Posterior cingulate gyrus (tissue), 11 donors: ENCODE results near the gene ANKFN1.

ENCODE experiments used
- DNase-seq, 10 donors: peaks; one replicate each; pipeline versions ENCODE4 v3.0.0 to v3.0.0-alpha.2; 2020 to 2021; ENCODE audit warnings: mixed read lengths in 3 of 10
- intact Hi-C: fragments of 100-400 bp; cut with DNase I; formaldehyde crosslinking; loops from one replicate; pipeline ENCODE4 v1.15.1; 2023

Gene ANKFN1

GRCh38 chr17:56142325-56142724 lies 10.9 kb upstream of the ANKFN1 start:
- intact Hi-C loops, result no loop called here

GRCh38 chr17:56142781-56143180 lies 10.5 kb upstream of the ANKFN1 start:
- intact Hi-C loops, result no loop called here

More at GRCh38 chr17:56142325-56142724, 10.9 kb upstream of the ANKFN1 start:
- DNase-seq, result no peak

DNA sequence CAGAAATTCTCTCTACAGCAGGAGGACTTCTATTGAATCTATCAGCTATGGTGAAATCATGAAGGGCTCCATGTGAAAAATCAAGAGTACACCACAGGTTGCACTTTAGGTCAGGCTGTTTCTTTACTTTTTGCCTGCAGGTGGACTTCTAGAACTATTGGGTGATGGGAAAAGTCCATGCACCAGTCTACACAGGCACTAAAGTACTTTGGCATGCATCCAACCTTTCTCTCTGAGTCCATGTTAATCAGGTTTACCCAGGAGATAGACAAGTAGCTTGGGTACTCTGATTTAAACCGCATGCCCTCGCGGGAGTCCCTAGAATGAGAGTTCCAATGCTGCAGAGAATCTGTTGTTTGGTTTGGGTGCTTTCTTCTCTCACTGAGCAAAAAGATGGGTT lies 9.1 kb upstream of the ANKFN1 start:
- DNase-seq, result no peak
- intact Hi-C loops, result no loop called here

More at GRCh38 chr17:56142781-56143180, 10.5 kb upstream of the ANKFN1 start:
- DNase-seq, result no peak

DNA sequence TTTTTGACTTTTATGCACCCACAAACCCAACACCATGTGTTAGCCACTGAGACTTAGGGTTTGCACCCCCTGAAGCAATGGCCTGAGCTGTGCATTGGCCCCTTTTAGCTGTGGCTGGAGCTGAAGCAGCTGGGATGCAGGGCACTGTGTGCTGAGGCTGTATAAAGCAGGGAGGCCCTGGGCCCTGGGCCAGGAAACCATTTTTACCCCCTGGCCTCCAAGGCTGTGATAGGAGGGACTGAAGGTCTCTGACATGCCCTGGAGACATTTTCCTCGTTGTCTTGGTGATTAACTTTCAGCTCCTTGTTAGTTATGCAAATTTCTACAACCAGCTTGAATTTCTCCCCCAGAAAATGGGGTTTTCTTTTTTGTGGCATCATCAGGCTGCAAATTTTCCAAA lies 6.7 kb upstream of the ANKFN1 start:
- no peak for DNase-seq
- intact Hi-C loops, result no loop called here

GRCh38 chr17:56148333-56148732 lies 4.9 kb upstream of the ANKFN1 start:
- DNase-seq, result no peak
- intact Hi-C loops, result no loop called here

DNA sequence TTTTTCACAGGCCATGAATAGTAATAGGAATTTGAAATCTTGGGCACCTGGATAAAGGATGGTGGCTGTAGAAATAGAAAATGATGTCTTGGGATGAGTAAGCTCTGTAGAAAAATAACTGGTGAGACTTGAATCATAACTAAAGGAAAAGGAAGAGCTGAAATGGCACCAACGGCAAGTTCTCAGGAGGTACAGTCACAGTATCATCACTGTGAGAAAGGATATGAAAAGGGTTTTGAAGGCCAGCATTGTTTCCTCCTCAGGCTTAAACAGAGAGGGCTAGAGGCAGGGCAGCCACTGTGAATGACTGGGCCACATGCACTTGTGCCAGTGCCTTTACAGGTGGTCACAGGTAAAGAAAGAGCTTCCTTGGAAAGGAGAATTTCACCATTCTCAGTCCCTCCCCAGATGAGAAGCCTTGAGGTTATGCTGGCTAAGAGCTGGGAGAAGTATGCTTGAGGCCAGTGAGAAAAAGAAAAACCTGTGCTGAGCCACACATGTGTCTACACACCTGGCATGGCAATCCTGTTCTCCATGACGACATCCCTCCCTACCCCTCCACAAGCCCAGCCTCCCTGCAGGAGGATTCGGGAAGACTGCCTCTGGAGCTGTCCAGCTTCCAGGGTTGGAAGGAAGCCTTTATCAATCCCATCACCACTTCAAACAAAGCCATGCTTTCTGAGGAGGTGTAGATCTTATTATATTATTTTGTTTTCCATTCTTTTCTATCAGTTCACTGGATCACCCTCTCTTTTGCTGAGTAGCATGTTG lies 3.8 kb upstream of the ANKFN1 start:
- no peak for DNase-seq
- intact Hi-C loops, result no loop called here

- intact Hi-C loops, result no loop called here
- DNase-seq, result no peak
Observed at GRCh38 chr17:56150649-56151048, 2.6 kb upstream of the ANKFN1 start.

DNA sequence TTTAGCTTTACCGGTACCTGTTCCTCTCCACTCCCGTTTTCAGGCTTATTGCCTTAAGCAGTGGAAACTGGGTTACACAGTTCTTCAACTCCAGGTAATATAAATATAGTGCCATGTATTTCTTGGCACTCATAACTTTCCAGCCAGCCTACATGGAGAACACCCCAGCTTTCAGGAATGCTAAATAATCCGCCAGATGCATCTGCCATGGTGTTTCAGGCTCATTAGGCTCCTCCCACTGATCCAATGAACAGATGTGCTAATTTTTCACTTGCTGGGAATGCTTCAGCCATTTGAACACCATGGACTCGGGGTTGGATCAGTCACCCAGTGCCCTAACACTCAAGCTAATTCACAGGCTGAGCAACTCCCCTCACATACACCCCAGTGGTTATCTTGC lies 4.6 kb downstream of the ANKFN1 start:
- intact Hi-C loops, result no loop called here
- no peak for DNase-seq

- DNase-seq, result no peak
- intact Hi-C loops, result no loop called here
Observed at GRCh38 chr17:56158344-56158743, 5.1 kb downstream of the ANKFN1 start.

- DNase-seq, result no peak
- intact Hi-C loops, result no loop called here
Observed at GRCh38 chr17:56158915-56159825, 5.9 kb downstream of the ANKFN1 start.

GRCh38 chr17:56159826-56160380 lies 6.6 kb downstream of the ANKFN1 start:
- DNase-seq, result no peak
- intact Hi-C loops, result no loop called here

DNA sequence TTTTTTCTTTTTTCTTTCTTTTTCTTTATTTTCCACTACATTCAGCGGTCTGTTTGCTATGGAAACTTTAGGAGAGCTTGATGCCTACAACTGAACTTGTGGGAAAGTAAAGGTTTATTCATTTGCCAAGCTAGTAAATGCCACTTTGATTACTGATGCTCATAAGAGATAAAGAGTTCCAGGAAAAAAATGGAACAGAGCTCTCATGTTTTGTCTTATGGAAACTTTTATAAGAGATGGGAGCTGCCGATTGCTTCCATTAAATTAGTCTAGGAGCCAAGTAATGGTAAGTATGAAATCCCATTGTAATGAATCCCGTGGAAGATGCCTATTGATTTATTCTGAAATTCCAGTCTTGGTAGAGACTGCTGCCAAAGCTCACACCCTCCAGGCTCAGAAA lies 7.1 kb downstream of the ANKFN1 start:
- DNase-seq, result no peak
- intact Hi-C loops, result no loop called here

DNA sequence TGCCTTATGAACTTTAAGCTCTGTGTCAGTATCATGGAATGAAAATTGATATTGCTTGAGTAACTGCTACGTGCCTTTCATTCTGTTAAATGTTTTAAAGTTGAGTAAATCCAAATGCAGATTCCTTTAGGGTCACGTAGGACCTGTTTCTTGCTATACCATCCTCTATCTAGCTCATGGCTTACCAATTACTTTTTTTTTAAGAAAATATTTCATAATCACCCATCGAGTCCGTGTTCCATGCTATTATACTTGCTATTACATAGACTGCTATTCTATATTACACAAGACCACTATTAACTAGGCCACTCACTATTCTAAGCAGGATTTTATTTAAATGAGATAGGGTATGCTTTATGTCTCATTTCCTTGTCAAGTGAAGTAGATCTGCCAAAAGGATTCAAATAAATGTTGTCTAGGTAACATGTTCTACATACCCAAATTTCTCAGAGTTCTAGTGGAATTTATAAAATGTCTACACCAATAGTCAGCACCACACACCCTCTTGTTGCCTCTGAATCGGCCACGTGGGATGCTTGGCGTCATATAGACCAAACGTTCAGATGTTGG lies 11.9 kb downstream of the ANKFN1 start:
- DNase-seq, result no peak
- intact Hi-C loops, result no loop called here

GRCh38 chr17:56167491-56167890 lies 14.2 kb downstream of the ANKFN1 start:
- DNase-seq, result no peak
- intact Hi-C loops, result no loop called here

DNA sequence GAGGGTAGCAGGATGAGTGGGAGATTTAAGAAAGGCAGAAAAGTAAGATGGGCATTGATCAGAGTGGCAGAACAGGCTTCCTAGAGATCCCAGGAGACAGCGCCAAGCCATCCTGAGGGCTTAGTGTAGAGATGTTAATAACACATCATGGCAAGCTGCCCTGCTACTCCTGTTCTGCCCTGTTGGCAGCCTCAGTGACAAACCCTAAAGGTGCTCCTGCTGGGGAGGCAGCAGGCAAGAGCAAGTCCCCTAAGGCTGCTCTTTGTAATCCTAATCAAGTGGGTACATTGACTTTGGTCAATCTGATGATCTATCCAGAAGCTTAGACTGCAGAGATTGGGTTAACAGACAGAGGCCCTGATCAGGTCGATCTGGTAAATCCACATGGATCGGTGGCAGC lies 16.3 kb downstream of the ANKFN1 start:
- DNase-seq, result no peak
- intact Hi-C loops, result no loop called here

- intact Hi-C loops, result no loop called here
- DNase-seq, result no peak
Observed at GRCh38 chr17:56171186-56171959, 18.1 kb downstream of the ANKFN1 start.

- DNase-seq, result no peak
- intact Hi-C loops, result no loop called here
Observed at GRCh38 chr17:56172517-56172982, 19.3 kb downstream of the ANKFN1 start.

DNA sequence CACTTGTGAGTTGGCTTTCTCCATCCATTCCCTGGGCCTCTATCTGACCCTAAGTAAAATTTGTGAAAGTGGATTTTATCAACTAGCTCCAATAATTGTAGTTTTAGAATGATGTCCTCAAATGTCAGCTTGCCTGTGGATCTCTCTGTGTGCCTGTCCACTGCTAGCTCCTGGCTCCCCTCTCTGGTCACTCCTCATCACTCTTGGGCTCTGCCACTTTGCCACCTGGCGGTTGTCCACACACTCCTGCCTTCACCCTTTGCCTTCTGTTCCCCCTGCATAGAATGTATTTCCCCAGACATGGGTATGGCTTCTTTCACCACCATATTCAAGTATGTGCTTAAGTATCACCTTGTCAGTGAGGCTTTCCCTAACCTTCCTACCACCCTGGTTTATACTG lies 19.8 kb downstream of the ANKFN1 start:
- intact Hi-C loops, result no loop called here
- DNase-seq, result no peak

- intact Hi-C loops, result no loop called here
- peak in 3 of 10 donors; percentile 7 to 82 (median 70) for DNase-seq
Observed at GRCh38 chr17:56173958-56174835, 20.9 kb downstream of the ANKFN1 start.
